WTC11 (cell line): ENCODE measurements around the gene SLC17A5. TPM values are rescaled to one million over a fixed set of nuclear protein-coding genes. Genes with fewer than 3 reads are reported as not detected.

Experiments used
- ATAC-seq: fragments of 200-7000 bp; cut with Tn5 transposase; 2 replicates; pipeline ENCODE4 v1.10.0; 2021; ENCODE audit warnings: mild to moderate bottlenecking, moderate library complexity
- CTCF ChIA-PET: fragments of 300-600 bp; sonication (Branson Sonifier 250); formaldehyde crosslinking; loops from one replicate; lab custom pipeline; 2021; ENCODE audit warnings: antibody characterized with exemption; lab: Charles Lee
- POLR2A ChIA-PET: fragments of 350-600 bp; sonication (Branson Sonifier 250); formaldehyde crosslinking; loops from one replicate; lab custom pipeline; 2021; ENCODE audit warnings: antibody characterized with exemption; lab: Charles Lee
- DNase-seq: peaks from one replicate; pipeline ENCODE4 v3.0.0; 2021; ENCODE audit warnings: low spot score
- H3K27ac Mint-ChIP-seq: 2 replicates; pipeline ENCODE4 v1.8.0; 2021; ENCODE audit warnings: mixed read lengths
- H3K27me3 Mint-ChIP-seq: 2 replicates; pipeline ENCODE4 v1.8.0; 2021; ENCODE audit warnings: low read depth, mild to moderate bottlenecking, moderate library complexity, mixed read lengths
- H3K36me3 Mint-ChIP-seq: 2 replicates; pipeline ENCODE4 v1.8.0; 2021; ENCODE audit warnings: mixed read lengths
- H3K4me1 Mint-ChIP-seq: 2 replicates; pipeline ENCODE4 v1.8.0; 2022; ENCODE audit warnings: mixed read lengths
- H3K4me3 Mint-ChIP-seq: 2 replicates; pipeline ENCODE4 v1.8.0; 2021; ENCODE audit warnings: mild to moderate bottlenecking, moderate library complexity, mixed read lengths
- H3K9me3 Mint-ChIP-seq: 2 replicates; pipeline ENCODE4 v1.8.0; 2021; ENCODE audit warnings: mixed read lengths
- CBFB ChIP-seq: sonication (generic); formaldehyde crosslinking; IDR thresholded peaks from 2 replicates; pipeline ENCODE4 v1.8.1; 2022; ENCODE audit warnings: mild to moderate bottlenecking, low read depth, missing genetic modification reagents
- CREM ChIP-seq: sonication (generic); formaldehyde crosslinking; IDR thresholded peaks from 2 replicates; pipeline ENCODE4 v1.8.1; 2022; ENCODE audit warnings: mild to moderate bottlenecking, missing genetic modification reagents, moderate library complexity
- E2F5 ChIP-seq: sonication (generic); formaldehyde crosslinking; IDR thresholded peaks from 2 replicates; pipeline ENCODE4 v1.8.1; 2022; ENCODE audit warnings: mild to moderate bottlenecking, moderate library complexity, missing genetic modification reagents
- FOXJ3 ChIP-seq: sonication (generic); formaldehyde crosslinking; IDR thresholded peaks from 2 replicates; pipeline ENCODE4 v1.9.0; 2021; ENCODE audit warnings: missing genetic modification reagents, mild to moderate bottlenecking, borderline replicate concordance
- FOXK1 ChIP-seq: sonication (generic); formaldehyde crosslinking; IDR thresholded peaks from 2 replicates; pipeline ENCODE4 v1.8.0; 2022; ENCODE audit warnings: mild to moderate bottlenecking, moderate library complexity, missing genetic modification reagents
- FOXP1 ChIP-seq: sonication (generic); formaldehyde crosslinking; IDR thresholded peaks from 2 replicates; pipeline ENCODE4 v1.8.0; 2022; ENCODE audit warnings: missing genetic modification reagents, mild to moderate bottlenecking, moderate library complexity, borderline replicate concordance
- GABPB1 ChIP-seq: sonication (generic); formaldehyde crosslinking; IDR thresholded peaks from 2 replicates; pipeline ENCODE4 v1.8.1; 2023; ENCODE audit warnings: mild to moderate bottlenecking, missing genetic modification reagents
- GRHL2 ChIP-seq: fragments of 250-450 bp; sonication (Bioruptor Pico); IDR thresholded peaks from 2 replicates; pipeline ENCODE4 v1.8.0; 2022; ENCODE audit warnings: mild to moderate bottlenecking, moderate library complexity; ENCODE audit not compliant: insufficient replicate concordance, severe bottlenecking
- JUN ChIP-seq: sonication (generic); formaldehyde crosslinking; IDR thresholded peaks from 2 replicates; pipeline ENCODE4 v1.8.0; 2023; ENCODE audit warnings: mild to moderate bottlenecking, missing genetic modification reagents
- KAT7 ChIP-seq: sonication (generic); formaldehyde crosslinking; IDR thresholded peaks from 2 replicates; pipeline ENCODE4 v1.8.1; 2023; ENCODE audit warnings: missing genetic modification reagents, mild to moderate bottlenecking, borderline replicate concordance
- NR2C2 ChIP-seq: sonication (generic); formaldehyde crosslinking; IDR thresholded peaks from 2 replicates; pipeline ENCODE4 v1.8.0; 2022; ENCODE audit warnings: mild to moderate bottlenecking, missing genetic modification reagents
- SMAD4 ChIP-seq: sonication (generic); formaldehyde crosslinking; IDR thresholded peaks from 2 replicates; pipeline ENCODE4 v1.8.0; 2022; ENCODE audit warnings: mild to moderate bottlenecking, missing genetic modification reagents
- TCF7 ChIP-seq: sonication (generic); formaldehyde crosslinking; IDR thresholded peaks from 2 replicates; pipeline ENCODE4 v1.8.0; 2022; ENCODE audit warnings: mild to moderate bottlenecking, low read depth, missing genetic modification reagents, moderate library complexity
- USF1 ChIP-seq: sonication (generic); formaldehyde crosslinking; IDR thresholded peaks from 2 replicates; pipeline ENCODE4 v1.8.0; 2022; ENCODE audit warnings: mild to moderate bottlenecking, missing genetic modification reagents
- ZBTB21 ChIP-seq: sonication (generic); formaldehyde crosslinking; IDR thresholded peaks from 2 replicates; pipeline ENCODE4 v1.8.1; 2023; ENCODE audit warnings: mild to moderate bottlenecking, missing genetic modification reagents, borderline replicate concordance
- ZNF232 ChIP-seq: sonication (generic); formaldehyde crosslinking; IDR thresholded peaks from 2 replicates; pipeline ENCODE4 v1.8.0; 2022; ENCODE audit warnings: mild to moderate bottlenecking, missing genetic modification reagents
- ZNF671 ChIP-seq: fragments of 250-450 bp; sonication (Bioruptor Pico); IDR thresholded peaks from 2 replicates; pipeline ENCODE4 v1.8.0; 2021; ENCODE audit warnings: mild to moderate bottlenecking
- total RNA-seq: library from RNA; stranded (reverse); gene quantifications from 3 replicates; pipeline ENCODE4 v1.2.3, GENCODE V29; 2021
- TF ChIP-seq, protein P1 (sequence below): sonication (generic); formaldehyde crosslinking; IDR thresholded peaks from 2 replicates; pipeline ENCODE4 v1.8.0; 2022; ENCODE audit warnings: mild to moderate bottlenecking, missing genetic modification reagents
- TF ChIP-seq, protein P2 (sequence below): fragments of 250-450 bp; sonication (Bioruptor Pico); IDR thresholded peaks from 2 replicates; pipeline ENCODE4 v1.9.0; 2021; ENCODE audit warnings: mild to moderate bottlenecking

Gene SLC17A5
- total RNA-seq, 1 experiment from 2014 or later: 9.3 TPM

GRCh38 chr6:73656531-73657145 is 2.8 kb upstream of the SLC17A5 start:
- H3K27ac Mint-ChIP-seq: no peak overlapping the region
- CTCF ChIA-PET: no interaction called here
- no peak overlapping the region for H3K4me3 Mint-ChIP-seq
- H3K36me3 Mint-ChIP-seq: no peaks in the 10 kb centered on the region
- DNase-seq: no peak
- H3K27me3 Mint-ChIP-seq: no peaks in the 10 kb centered on the region
- peaks cover 13% of the 10 kb centered on the region for H3K4me1 Mint-ChIP-seq
- TF ChIP-seq ZNF232 (no peak), TCF7 (CRISPR knock-in tag) (no peak), GABPB1 (CRISPR knock-in tag) (no peak), CREM (no peak), FOXK1 (no peak), E2F5 (CRISPR knock-in tag) (no peak), GRHL2 (CRISPR knock-in tag) (no peak), FOXJ3 (CRISPR knock-in tag) (no peak), NR2C2 (CRISPR knock-in tag) (no peak), FOXP1 (CRISPR knock-in tag) (no peak), SMAD4 (no peak), KAT7 (no peak)
- POLR2A ChIA-PET: no interaction called here
- ATAC-seq: no peak
- H3K9me3 Mint-ChIP-seq: no peaks in the 10 kb centered on the region

- ATAC-seq (no peak), DNase-seq (no peak)
- H3K4me1 Mint-ChIP-seq: peaks cover 16% of the 10 kb centered on the region
- no peaks in the 10 kb centered on the region for H3K27me3 Mint-ChIP-seq
- H3K9me3 Mint-ChIP-seq: peaks cover 3% of the 10 kb centered on the region; the same call in 1 of the 2 replicates
- no peak overlapping the region for H3K4me3 Mint-ChIP-seq
- ChIA-PET CTCF (no interaction called here), POLR2A (interaction anchor here (3.3 kb wide), 1 partner anchor 134 kb away, joined by 25 read pairs; the partner anchor contains the start of gene EEF1A1)
- H3K36me3 Mint-ChIP-seq: 0 out of 2 replicates have a peak, but pooled peaks cover 2% of the 10 kb centered on the region
- no peak overlapping the region for H3K27ac Mint-ChIP-seq
- TF ChIP-seq ZBTB21 (CRISPR knock-in tag) (no peak), NR2C2 (CRISPR knock-in tag) (no peak), CBFB (CRISPR knock-in tag) (no peak), USF1 (no peak), GABPB1 (CRISPR knock-in tag) (no peak), ZNF232 (no peak), KAT7 (no peak), JUN (CRISPR knock-in tag) (no peak), GRHL2 (CRISPR knock-in tag) (no peak), ZNF671 (CRISPR knock-in tag) (no peak)
- TF ChIP-seq, protein P1, sequence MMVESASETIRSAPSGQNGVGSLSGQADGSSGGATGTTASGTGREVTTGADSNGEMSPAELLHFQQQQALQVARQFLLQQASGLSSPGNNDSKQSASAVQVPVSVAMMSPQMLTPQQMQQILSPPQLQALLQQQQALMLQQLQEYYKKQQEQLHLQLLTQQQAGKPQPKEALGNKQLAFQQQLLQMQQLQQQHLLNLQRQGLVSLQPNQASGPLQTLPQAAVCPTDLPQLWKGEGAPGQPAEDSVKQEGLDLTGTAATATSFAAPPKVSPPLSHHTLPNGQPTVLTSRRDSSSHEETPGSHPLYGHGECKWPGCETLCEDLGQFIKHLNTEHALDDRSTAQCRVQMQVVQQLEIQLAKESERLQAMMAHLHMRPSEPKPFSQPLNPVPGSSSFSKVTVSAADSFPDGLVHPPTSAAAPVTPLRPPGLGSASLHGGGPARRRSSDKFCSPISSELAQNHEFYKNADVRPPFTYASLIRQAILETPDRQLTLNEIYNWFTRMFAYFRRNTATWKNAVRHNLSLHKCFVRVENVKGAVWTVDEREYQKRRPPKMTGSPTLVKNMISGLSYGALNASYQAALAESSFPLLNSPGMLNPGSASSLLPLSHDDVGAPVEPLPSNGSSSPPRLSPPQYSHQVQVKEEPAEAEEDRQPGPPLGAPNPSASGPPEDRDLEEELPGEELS (CRISPR knock-in tag): no peak
- TF ChIP-seq, protein P2, sequence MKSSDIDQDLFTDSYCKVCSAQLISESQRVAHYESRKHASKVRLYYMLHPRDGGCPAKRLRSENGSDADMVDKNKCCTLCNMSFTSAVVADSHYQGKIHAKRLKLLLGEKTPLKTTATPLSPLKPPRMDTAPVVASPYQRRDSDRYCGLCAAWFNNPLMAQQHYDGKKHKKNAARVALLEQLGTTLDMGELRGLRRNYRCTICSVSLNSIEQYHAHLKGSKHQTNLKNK (CRISPR knock-in tag): no peak
These were observed 1.6 kb upstream of the SLC17A5 start for GRCh38 chr6:73655341-73655917.
